Left lobe of liver (tissue), 2 donors: ENCODE measurements around the gene DOCK3. TPM values are rescaled to one million over a fixed set of nuclear protein-coding genes. Genes with fewer than 3 reads are reported as not detected.
"Not testable (repeated sequence)": the region's sequence is repeated elsewhere in the genome, so short reads cannot be mapped to it uniquely, and the experiment has no call there.

ENCODE experiments used
- ATAC-seq: fragments of 200-7000 bp; cut with Tn5 transposase; one replicate; pipeline ENCODE4 v1.9.1; 2020; ENCODE audit warnings: mild to moderate bottlenecking, moderate library complexity
- DNase-seq: peaks from one replicate; pipeline ENCODE4 v3.0.0-alpha.2; 2020; ENCODE audit warnings: low spot score
- total RNA-seq: library from RNA; stranded (reverse); gene quantifications from one replicate; pipeline ENCODE4 v1.2.1, GENCODE V29; 2021
- donor health status: DM: no; HTN: no; CAD: no; lungs with moderate emphysema.
- donor health status: DM: no; HTN: yes; CAD: no.

DOCK3 gene
- total RNA-seq, 1 donor from 2014 or later: not detected

GRCh38 chr3:50961386-50961785, 286.7 kb downstream of the DOCK3 start:
- DNase-seq (no peak), ATAC-seq (no peak)

GRCh38 chr3:50971487-50971924, 296.8 kb downstream of the DOCK3 start:
- ATAC-seq (peak; percentile 100), DNase-seq (no peak)

- DNase-seq: no peak
- peak; percentile 38 for ATAC-seq
Observed at GRCh38 chr3:50972029-50972428, 297.3 kb downstream of the DOCK3 start.

GRCh38 chr3:50978586-50978985, 303.9 kb downstream of the DOCK3 start:
- DNase-seq, ATAC-seq: not testable (repeated sequence)

GRCh38 chr3:50978991-50979667, 304.4 kb downstream of the DOCK3 start:
- ATAC-seq: no peak
- no peak for DNase-seq

- DNase-seq (no peak), ATAC-seq (no peak)
Observed at GRCh38 chr3:50982540-50983325, 308.0 kb downstream of the DOCK3 start.

GRCh38 chr3:50983887-50984286, 309.2 kb downstream of the DOCK3 start:
- ATAC-seq (no peak), DNase-seq (no peak)

- ATAC-seq (no peak), DNase-seq (no peak)
Observed at GRCh38 chr3:50985893-50986292, 311.2 kb downstream of the DOCK3 start.

GRCh38 chr3:50986726-50987125, 312.0 kb downstream of the DOCK3 start:
- DNase-seq (no peak), ATAC-seq (no peak)

- no peak for DNase-seq
- ATAC-seq: peak; percentile 90
Observed at GRCh38 chr3:50994537-50994936, 319.8 kb downstream of the DOCK3 start.

GRCh38 chr3:50995085-50995824, 320.5 kb downstream of the DOCK3 start:
- ATAC-seq (peak; percentile 47), DNase-seq (no peak)

GRCh38 chr3:51002495-51002894, 327.8 kb downstream of the DOCK3 start:
- peak; percentile 89 for ATAC-seq

GRCh38 chr3:51004235-51004634, 329.5 kb downstream of the DOCK3 start:
- no peak for ATAC-seq
- no peak for DNase-seq

More at GRCh38 chr3:51002495-51002894, 327.8 kb downstream of the DOCK3 start:
- DNase-seq: no peak

- DNase-seq (no peak), ATAC-seq (no peak)
Observed at GRCh38 chr3:51024121-51024520, 349.4 kb downstream of the DOCK3 start.

GRCh38 chr3:51024765-51025632, 350.3 kb downstream of the DOCK3 start:
- DNase-seq (no peak), ATAC-seq (no peak)

GRCh38 chr3:51031666-51032065, 356.9 kb downstream of the DOCK3 start:
- ATAC-seq (no peak), DNase-seq (no peak)

- ATAC-seq (no peak), DNase-seq (no peak)
Observed at GRCh38 chr3:51035630-51036029, 360.9 kb downstream of the DOCK3 start.

- DNase-seq: no peak
- ATAC-seq: no peak
Observed at GRCh38 chr3:51044982-51045381, 370.3 kb downstream of the DOCK3 start.

GRCh38 chr3:51052562-51052961, 377.8 kb downstream of the DOCK3 start:
- ATAC-seq (no peak), DNase-seq (no peak)

GRCh38 chr3:51057121-51057520, 382.4 kb downstream of the DOCK3 start:
- ATAC-seq (peak; percentile 85), DNase-seq (no peak)

GRCh38 chr3:51063053-51063452, 388.3 kb downstream of the DOCK3 start:
- ATAC-seq (peak; percentile 83), DNase-seq (no peak)
